HFFc6 (cell line): Measurements from ENCODE around the gene HSPA1L. TPM values are rescaled to one million over a fixed set of nuclear protein-coding genes. Genes with fewer than 3 reads are reported as not detected.
A peak's percentile ranks its signal among the peaks of the same experiment; 100 is the strongest.

Source experiments
- DNase-seq: peaks from one replicate; pipeline ENCODE4 v3.0.0-alpha.2; 2018
- H3K27ac Mint-ChIP-seq: 2 replicates; pipeline ENCODE4 v1.8.0; 2020; ENCODE audit warnings: mild to moderate bottlenecking, mixed read lengths
- H3K27me3 Mint-ChIP-seq: 2 replicates; pipeline ENCODE4 v1.8.0; 2021; ENCODE audit warnings: mild to moderate bottlenecking, moderate library complexity, mixed read lengths; ENCODE audit not compliant: insufficient read depth
- H3K36me3 Mint-ChIP-seq: 2 replicates; pipeline ENCODE4 v1.8.0; 2021; ENCODE audit warnings: low read depth, mixed read lengths
- H3K4me1 Mint-ChIP-seq: 2 replicates; pipeline ENCODE4 v1.8.0; 2020; ENCODE audit warnings: low read depth, mixed read lengths
- H3K4me3 Mint-ChIP-seq: 2 replicates; pipeline ENCODE4 v1.8.0; 2020; ENCODE audit warnings: mild to moderate bottlenecking, moderate library complexity, mixed read lengths
- H3K9me3 Mint-ChIP-seq: 2 replicates; pipeline ENCODE4 v1.8.0; 2020; ENCODE audit warnings: mild to moderate bottlenecking, mixed read lengths
- CTCF ChIP-seq: fragments of 200-600 bp; sonication (generic); IDR thresholded peaks from 2 replicates; pipeline ENCODE4 v1.5.0; 2021; ENCODE audit warnings: antibody characterized with exemption, mild to moderate bottlenecking
- total RNA-seq, 6 experiments: library from RNA; stranded (reverse); fragmentation: NEBNext Ultra II Directional; extraction: Animal tissue kit (Norgen Biotek cat#: 25700); gene quantifications; 2 replicates in 1 of 6; 3 replicates in 5 of 6; pipeline ENCODE4 v1.2.3, GENCODE V29; 2021

HSPA1L gene
- total RNA-seq, 6 experiments from 2014 or later = 1.2 to 1.9 (median 1.6) TPM

GRCh38 chr6:31775633-31776484 is 39.2 kb downstream of the HSPA1L start:
- peaks cover 17% of the 10 kb centered on the region for H3K4me1 Mint-ChIP-seq
- no peak for TF ChIP-seq CTCF
- H3K36me3 Mint-ChIP-seq = no peaks in the 10 kb centered on the region
- no peaks in the 10 kb centered on the region; the same call in 1 of the 2 replicates for H3K27me3 Mint-ChIP-seq
- H3K9me3 Mint-ChIP-seq = no peaks in the 10 kb centered on the region
- DNase-seq = no peak
- peak overlapping the region; percentile 29; the same call in 1 of the 2 replicates for H3K27ac Mint-ChIP-seq
- no peak overlapping the region for H3K4me3 Mint-ChIP-seq

GRCh38 chr6:31775184-31775583 is 39.9 kb downstream of the HSPA1L start:
- no peak for DNase-seq
- H3K27ac Mint-ChIP-seq = no peak overlapping the region
- no peaks in the 10 kb centered on the region; the same call in 1 of the 2 replicates for H3K27me3 Mint-ChIP-seq
- no peak overlapping the region for H3K4me3 Mint-ChIP-seq
- H3K9me3 Mint-ChIP-seq = no peaks in the 10 kb centered on the region
- H3K36me3 Mint-ChIP-seq = no peaks in the 10 kb centered on the region
- H3K4me1 Mint-ChIP-seq = peaks cover 17% of the 10 kb centered on the region
- TF ChIP-seq CTCF = no peak

GRCh38 chr6:31771992-31772358 is 43.1 kb downstream of the HSPA1L start:
- no peak for DNase-seq
- Mint-ChIP-seq H3K4me3 (no peak overlapping the region), H3K4me1 (peaks cover 8% of the 10 kb centered on the region), H3K27ac (no peak overlapping the region), H3K9me3 (no peaks in the 10 kb centered on the region), H3K27me3 (no peaks in the 10 kb centered on the region; the same call in 1 of the 2 replicates), H3K36me3 (no peaks in the 10 kb centered on the region)
- TF ChIP-seq CTCF = no peak

GRCh38 chr6:31770860-31771259 is 44.2 kb downstream of the HSPA1L start:
- no peak for DNase-seq
- Mint-ChIP-seq H3K36me3 (no peaks in the 10 kb centered on the region), H3K9me3 (no peaks in the 10 kb centered on the region), H3K27me3 (no peaks in the 10 kb centered on the region; the same call in 1 of the 2 replicates), H3K4me3 (no peak overlapping the region), H3K4me1 (peaks cover 9% of the 10 kb centered on the region; the same call in 1 of the 2 replicates), H3K27ac (no peak overlapping the region)
- no peak for TF ChIP-seq CTCF

- no peaks in the 10 kb centered on the region for H3K36me3 Mint-ChIP-seq
- H3K27me3 Mint-ChIP-seq = no peaks in the 10 kb centered on the region; the same call in 1 of the 2 replicates
- no peak overlapping the region for H3K27ac Mint-ChIP-seq
- H3K4me3 Mint-ChIP-seq = no peak overlapping the region
- H3K4me1 Mint-ChIP-seq = peaks cover 13% of the 10 kb centered on the region; the same call in 1 of the 2 replicates
- DNase-seq = peak; percentile 45
- peak; percentile 92 for TF ChIP-seq CTCF
- no peaks in the 10 kb centered on the region for H3K9me3 Mint-ChIP-seq
These were observed 45.3 kb downstream of the HSPA1L start for GRCh38 chr6:31769684-31770371.
